GM21528 (cell line): Measurements from ENCODE around the gene LRRK1.

Experiments used
- ATAC-seq: cut with Tn5 transposase; IDR thresholded peaks from one replicate; pipeline ENCODE4 v1.9.1; 2021; ENCODE audit warnings: mild to moderate bottlenecking, moderate library complexity; ENCODE audit not compliant: unreplicated experiment, low FRiP score

The LRRK1 gene, protein sequence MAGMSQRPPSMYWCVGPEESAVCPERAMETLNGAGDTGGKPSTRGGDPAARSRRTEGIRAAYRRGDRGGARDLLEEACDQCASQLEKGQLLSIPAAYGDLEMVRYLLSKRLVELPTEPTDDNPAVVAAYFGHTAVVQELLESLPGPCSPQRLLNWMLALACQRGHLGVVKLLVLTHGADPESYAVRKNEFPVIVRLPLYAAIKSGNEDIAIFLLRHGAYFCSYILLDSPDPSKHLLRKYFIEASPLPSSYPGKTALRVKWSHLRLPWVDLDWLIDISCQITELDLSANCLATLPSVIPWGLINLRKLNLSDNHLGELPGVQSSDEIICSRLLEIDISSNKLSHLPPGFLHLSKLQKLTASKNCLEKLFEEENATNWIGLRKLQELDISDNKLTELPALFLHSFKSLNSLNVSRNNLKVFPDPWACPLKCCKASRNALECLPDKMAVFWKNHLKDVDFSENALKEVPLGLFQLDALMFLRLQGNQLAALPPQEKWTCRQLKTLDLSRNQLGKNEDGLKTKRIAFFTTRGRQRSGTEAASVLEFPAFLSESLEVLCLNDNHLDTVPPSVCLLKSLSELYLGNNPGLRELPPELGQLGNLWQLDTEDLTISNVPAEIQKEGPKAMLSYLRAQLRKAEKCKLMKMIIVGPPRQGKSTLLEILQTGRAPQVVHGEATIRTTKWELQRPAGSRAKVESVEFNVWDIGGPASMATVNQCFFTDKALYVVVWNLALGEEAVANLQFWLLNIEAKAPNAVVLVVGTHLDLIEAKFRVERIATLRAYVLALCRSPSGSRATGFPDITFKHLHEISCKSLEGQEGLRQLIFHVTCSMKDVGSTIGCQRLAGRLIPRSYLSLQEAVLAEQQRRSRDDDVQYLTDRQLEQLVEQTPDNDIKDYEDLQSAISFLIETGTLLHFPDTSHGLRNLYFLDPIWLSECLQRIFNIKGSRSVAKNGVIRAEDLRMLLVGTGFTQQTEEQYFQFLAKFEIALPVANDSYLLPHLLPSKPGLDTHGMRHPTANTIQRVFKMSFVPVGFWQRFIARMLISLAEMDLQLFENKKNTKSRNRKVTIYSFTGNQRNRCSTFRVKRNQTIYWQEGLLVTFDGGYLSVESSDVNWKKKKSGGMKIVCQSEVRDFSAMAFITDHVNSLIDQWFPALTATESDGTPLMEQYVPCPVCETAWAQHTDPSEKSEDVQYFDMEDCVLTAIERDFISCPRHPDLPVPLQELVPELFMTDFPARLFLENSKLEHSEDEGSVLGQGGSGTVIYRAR (N-terminal part only)

DNA sequence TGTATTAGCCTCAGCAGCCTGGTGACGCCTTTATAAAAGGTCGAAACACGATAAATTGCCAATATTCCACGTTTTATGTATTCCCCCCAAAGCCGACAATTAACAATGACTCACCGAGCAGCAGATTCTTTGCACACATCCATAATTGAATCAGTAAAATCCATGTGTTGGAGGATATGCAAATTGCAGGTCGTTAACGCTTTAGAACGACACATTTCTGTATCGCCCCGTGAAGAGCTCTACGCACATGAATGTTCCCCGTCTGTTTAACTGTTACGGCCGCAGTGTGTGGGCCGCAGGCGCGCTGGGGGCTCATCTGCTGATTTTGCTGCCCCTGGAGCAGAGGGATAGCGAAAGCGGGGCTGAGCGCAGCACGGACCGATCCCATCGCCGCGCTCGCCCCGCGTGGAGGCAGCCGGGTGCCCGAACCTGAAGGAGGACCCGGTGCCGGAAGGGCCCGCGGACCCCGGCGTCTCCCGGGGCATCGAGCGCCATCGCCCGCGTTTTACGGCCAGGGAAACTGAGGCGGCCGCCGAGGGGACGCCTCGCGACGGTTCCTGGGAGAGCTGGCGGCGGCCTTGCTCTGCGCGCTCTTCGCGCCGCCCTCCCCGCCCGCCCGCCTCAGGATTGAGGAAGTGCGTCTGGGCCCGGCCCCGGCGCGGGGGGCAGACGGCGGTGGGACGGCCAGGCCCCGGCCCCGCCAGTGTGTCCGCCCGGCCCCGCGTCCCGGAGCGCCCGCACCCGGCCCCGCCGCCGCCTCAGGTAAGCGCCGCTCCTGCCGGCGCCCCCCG, at the start of gene LRRK1:
Gene LRRK1 (plus strand): TSS at position 668 of the 791 bp plus-strand sequence. CDS start 5,276 bp downstream, outside the sequence.
- no peak for ATAC-seq

DNA sequence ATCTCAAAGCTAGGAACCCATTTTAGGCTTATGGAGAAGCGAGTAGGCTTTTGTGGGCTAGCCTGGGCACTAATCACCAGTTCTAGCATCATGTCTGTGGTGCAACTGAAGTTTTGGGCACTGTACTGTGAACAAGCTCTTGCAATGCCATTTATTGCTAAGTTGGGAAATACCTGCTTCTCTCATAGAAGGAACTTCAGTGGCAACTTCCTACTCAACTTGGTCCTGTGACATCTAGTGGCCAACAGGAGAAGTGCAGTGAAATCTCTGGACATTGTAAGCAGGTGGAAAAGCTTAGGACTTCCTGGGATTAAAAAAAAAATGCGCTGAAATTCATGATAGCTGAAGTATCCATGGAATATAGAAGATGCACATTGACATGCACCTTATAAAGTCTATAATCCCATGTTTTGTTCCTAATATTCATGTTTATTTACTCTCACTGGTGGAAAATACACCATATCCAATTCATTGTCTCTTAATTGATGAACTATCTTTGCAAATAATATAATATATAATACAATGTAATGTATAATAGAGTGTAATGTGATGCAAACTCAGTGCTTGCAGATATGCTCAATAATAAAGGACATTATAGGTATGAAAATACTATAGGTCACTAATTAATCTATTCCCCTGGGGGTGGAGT, 46.0 kb upstream of the LRRK1 start:
- no peak for ATAC-seq

DNA sequence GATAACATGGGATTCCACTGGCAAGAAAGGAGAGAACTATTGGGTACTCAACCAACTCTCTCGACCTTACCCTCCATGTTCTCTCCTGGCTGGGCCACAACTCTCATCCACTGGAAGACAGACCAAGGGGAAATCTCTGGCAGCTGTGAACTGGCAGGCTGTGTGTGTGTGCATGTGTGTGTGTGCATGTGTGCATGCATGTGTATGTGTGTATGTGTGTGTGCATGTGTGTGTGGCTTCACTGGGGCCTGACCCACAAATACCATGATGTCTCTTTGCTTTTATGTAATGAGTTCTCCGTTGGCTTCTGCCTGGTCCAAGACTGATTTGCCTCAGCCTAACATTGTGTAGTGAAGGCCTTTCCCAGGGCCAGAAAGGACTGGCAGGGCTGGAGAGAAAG, 43.7 kb upstream of the LRRK1 start:
- no peak for ATAC-seq

DNA sequence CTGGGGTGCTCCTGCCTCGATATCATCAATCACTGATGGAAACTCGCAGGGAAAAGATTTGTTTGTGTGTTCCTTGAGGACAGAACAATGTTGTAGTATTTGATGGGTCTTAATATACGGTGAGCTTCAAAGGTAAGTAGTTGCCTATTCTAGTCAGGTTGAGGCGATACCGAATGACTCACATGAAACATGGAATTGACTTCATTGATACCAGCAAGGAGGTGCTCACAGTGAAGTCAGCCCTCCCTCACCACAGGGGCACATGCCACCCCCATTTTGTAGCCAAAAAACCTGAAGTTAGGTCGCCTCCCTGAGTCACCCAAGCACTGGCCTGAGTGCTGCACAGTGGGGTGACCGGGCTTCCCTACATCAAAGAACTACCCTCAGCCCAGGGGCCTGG, 43.2 kb upstream of the LRRK1 start:
- no peak for ATAC-seq

DNA sequence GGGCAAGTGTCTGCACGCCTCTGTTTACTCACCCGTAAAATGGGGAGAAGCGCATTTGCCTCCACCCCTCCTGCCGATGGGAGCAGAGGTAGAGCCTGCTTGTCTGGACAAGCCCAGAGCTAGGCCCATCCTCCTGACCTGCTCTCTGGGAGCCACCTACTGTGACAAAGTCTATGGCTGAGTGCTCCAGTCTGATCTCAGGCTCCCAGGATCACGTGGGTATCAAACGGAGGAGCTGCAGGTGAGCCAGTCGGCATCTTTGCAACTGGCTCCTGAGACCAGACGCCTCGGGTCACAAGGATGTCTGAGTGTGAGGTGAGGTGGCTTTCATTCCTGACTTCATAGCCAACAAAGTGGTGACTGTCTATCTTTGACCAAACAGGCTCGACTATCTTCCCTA, 41.6 kb upstream of the LRRK1 start:
- no peak for ATAC-seq

DNA sequence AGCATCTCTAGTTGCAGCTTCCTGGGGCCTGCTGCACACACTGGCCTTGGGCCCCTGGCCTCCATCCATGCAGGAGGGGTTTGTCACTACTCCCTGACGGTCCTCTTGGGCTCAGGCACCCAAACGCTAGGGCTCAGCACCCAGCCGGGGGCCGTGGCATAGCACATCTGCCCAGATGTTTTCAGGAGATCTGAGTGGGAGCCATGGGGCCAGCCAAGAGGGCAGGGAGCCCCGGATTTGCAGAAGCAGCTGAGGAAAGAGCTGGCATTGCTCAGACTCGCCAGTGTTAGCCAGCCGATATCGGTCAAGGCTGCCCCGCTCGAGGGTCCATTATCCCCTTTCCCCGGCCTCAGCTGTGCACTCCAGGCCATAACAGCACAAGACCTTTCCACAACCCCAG, 41.0 kb upstream of the LRRK1 start:
- no peak for ATAC-seq

DNA sequence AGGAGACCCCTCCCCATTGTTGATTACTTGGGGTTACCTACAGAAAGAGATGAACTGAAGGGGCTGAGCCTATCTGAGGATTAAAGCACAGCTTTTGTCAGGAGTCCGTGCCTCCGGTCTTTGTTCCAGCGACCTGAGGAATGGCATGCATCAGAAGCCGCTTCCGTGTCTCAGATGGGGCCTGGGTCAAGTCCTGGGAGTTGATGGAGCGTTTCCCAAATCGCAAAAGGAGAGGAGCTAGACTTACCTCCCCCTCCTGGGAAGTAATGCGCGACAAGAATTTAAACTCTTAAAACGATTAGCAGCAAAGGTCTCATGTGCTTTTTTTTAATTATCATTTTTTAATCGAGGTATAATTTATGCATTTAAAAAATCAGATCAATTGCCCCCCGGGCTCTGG, 40.5 kb upstream of the LRRK1 start:
- no peak for ATAC-seq

DNA sequence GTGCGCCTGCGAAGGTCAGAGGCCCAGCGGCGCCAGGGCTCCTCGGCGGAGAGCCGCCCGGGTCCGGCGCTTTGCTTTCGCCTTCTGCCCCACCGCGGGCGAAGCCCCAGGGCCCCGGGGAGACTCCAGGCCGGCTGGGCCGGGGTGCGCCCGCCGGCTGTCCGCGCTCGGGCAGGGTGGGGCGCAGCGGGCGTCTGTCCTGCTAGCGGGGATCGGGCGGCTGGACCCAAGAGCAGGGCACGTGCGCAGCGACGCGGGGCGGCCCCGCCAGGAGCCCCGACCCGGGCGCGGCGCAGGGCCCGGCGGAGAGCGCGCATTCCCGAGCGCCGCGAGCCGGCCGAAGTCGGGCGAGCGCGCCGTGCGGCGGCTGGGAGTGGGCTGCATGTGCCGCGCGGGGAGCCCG, 40.1 kb upstream of the LRRK1 start:
- ATAC-seq: peak; percentile 30

DNA sequence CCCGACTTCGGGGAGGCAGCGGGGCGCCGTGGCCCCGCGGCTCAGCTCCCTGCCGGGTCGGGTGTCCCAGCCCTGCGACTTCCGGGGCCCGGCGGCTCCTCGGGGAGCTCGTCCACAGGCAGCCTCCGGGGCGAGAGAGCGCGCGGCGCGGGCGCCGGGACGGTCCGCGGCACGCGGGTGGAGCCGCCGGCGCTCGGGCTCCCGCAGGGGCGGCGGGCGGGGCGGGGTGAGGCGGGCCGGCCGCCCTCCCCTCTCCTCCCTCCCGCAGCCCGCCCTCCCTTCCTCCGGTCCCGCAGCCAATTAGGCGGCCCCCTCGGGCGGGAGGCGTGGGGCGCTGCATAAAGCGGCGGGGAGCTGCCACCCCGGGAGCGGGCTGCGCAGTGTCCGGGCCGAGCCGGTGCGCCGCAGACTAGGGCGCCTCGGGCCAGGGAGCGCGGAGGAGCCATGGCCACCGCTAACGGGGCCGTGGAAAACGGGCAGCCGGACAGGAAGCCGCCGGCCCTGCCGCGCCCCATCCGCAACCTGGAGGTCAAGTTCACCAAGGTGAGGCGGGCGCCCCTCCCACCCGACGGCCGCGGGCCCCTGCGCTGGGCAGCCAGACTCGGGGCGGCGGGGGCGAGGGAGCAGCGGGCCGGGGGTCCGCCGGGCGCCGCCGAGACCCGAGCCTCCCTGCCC, 39.6 kb upstream of the LRRK1 start, which contains the start of gene ALDH1A3:
Gene ALDH1A3 (plus strand): TSS at position 368 of the 675 bp plus-strand sequence. CDS start 77 bp downstream, at position 445.
- ATAC-seq: peak; percentile 45

DNA sequence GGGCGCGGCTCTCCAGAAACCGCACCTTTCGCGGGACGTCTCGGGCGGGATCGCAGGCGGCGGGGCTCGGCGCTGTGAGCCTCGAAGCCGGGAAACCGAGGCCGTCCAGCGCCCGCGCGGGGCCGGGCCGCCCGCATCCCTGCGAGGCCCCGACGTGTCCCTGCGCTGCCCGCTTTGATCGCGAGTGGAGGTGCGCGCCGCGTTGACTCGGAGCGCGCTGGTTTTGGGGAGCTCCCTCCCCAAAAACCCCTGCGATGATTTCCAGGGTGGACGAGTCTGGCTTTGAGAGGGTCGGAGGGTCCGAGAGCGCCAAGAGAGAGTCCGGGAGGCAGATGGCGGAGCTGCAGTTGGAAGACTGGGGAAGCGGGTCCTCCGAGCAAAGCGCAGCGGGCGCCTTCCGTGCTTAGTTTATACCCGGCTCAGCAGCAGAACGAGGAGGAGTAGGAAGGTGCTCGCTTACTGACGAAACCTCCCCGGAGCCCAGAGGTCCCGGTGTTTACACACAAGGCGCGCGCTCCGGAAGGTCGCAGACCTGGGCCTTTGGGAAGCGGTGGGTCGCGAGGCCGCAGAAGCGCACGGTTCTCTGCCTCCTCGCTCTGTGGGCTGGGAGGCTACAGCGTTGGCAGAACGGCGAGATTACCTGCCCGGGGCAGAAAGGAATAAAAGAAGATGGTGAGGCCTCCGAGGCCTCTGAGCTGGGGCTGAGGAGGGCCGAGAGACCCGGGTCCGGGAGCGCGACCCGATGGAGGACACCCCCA, 38.8 kb upstream of the LRRK1 start:
- ATAC-seq: no peak

DNA sequence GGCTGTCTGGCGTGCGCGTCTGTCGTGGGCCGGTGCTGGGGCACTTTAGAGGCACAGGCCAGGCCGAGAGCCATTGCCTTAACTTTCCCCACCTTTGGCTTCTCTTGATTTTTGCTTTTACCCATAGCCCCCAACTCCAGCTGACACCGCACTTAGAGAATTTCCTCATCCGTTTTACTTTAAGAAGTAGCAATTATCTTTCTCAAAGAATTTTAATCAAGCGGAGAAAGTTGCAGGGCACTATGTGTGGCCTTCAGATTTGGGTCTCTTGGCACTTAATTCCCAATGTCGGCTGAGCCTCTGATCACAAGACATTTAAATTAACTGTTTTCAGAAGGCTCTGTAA, 38.3 kb upstream of the LRRK1 start:
- no peak for ATAC-seq

DNA sequence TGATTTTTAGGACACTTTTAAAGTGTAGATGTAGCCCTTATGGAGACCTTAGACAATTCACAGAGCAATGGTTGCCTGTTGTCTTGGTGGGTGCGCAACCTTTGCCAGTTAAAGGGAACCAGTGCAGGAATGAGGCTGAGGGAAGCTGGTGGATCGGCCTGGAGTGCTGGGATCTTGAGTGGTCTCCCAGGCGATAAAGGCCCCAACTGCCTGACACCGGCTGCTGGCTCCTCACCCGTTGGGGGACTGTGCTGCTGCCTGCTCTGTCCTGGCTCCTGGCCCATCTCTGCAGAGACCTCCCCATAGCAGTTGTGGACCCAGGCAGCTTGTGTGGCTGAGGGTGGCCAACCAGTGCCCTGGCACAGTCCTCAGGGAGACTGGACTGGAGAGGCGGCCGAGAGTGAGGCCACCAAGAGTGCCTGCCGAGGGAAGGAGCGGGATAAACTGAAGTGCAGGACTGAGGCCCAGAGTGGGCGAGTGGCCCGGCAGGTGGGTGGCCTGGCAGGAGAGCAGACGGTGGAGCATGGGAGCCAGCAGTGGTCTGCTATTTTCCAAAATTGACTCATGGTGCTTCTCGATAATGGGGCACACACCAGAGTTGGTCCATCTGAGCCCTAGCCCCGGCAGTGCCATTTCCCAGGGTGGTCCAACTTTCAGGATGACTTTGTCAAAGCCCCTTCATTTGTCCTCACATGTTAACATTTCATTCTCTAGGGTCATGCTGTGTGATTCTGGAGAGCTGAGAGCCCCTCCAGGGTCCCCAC, 37.4 kb upstream of the LRRK1 start:
- ATAC-seq: no peak

DNA sequence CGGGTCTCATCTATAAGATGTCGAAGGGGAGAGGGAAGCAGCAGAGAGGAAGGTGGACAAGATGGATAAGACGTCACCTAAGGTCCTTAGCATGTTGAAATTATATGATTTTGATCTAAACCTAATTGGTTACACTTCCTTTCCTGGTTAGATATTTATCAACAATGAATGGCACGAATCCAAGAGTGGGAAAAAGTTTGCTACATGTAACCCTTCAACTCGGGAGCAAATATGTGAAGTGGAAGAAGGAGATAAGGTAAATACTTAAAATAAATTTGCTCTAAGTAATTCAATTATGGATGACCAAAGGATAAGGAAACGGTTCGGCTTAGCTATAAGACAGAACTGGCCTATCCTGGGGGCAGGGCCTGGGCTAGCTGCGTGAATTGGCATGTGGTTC, 34.0 kb upstream of the LRRK1 start:
- no peak for ATAC-seq

DNA sequence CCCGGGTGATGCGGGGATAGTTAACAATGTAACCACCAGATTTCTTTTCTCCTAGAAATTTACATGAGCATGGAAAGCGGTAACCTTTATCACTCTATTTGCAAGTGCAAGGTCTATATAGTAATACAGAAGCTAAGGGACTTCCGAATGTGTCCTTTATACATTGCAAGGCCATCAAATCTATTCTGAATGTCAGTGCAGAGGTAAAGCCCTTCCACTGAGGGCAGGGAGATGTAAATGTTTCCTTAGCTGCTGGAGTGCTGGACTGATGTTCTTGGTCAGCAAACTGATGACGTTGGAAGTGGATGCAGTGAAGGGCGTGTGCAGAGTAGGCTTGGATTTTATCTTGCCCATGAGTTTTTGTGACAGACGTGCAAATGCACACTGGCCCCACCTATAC, 33.3 kb upstream of the LRRK1 start:
- ATAC-seq: no peak

DNA sequence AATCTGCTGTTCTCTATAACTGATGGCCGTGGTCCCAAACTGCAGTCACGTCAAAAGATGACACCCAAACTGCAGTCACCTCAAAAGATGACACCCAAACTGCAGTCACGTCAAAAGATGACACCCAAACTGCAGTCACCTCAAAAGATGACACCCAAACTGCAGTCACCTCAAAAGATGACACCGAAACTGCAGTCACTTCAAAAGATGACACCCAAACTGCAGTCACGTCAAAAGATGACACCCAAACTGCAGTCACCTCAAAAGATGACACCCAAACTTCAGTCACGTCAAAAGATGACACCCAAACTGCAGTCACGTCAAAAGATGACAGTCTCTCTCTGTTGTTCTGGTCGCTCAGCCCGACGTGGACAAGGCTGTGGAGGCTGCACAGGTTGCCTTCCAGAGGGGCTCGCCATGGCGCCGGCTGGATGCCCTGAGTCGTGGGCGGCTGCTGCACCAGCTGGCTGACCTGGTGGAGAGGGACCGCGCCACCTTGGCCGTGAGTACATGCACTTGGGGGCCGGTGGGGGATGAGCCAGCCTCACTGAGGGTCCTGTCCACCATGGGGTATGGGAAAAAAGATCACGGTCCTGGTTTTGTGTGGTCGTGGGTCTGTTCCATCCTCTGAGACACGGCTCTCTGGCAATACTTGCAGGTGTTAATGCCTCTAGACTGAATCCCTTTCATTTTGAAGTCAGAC, 31.8 kb upstream of the LRRK1 start:
- no peak for ATAC-seq

DNA sequence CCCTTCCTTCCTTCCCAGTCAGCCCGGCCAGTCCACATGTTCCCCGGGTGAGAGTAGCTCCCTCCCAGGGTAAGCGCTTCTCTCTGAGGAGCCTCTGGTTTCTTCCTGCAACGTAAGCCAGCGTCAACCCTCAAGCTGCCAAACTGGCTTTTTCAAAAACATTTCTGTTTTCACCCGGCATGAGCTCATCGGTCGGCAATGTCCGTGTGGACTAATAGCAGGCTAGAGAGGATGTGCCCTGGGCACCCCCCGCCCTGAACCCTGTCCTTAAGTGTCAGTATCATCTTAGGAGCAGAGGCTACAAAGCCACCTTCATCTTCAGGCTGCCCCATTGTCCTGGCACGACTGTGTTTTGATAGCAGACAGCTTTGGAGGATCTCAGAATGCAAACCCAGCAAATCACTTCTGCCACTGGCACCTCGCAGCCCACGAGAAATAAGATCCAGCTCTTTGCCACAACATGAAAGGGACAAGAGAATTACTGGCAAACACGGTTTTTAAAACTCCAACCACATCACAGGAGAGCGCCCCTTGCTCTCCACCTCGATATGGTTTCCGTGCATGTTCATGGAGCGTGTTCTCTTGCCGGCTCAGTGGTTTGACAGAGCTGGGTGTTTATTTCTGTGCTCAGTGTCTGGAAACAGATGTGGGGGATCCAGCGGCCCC, 29.6 kb upstream of the LRRK1 start:
- ATAC-seq: no peak
